Peyer's patch (tissue), 4 donors: ENCODE measurements around the gene CPA2.
"Not testable (repeated sequence)": the region's sequence is repeated elsewhere in the genome, so short reads cannot be mapped to it uniquely, and the experiment has no call there.

ENCODE experiments used
- POLR2A ChIP-seq, 2 donors: fragments of 450-650 bp; IDR thresholded peaks; one replicate each; pipeline ENCODE4 v1.5.1; 2017; ENCODE audit warnings: antibody characterized with exemption in 2 of 2, mild to moderate bottlenecking in 2 of 2, moderate library complexity in 2 of 2
- TF ChIP-seq, protein P1 (sequence below), 6 experiments: fragments of 450-650 bp in 4 of 6; fragments of 200-600 bp in 2 of 6; sonication (generic) in 1 of 6; IDR thresholded peaks; one replicate each; pipeline ENCODE4 v1.5.1; 2017 to 2019; ENCODE audit warnings: antibody characterized with exemption in 6 of 6, mild to moderate bottlenecking in 3 of 6, moderate library complexity in 1 of 6

DNA sequence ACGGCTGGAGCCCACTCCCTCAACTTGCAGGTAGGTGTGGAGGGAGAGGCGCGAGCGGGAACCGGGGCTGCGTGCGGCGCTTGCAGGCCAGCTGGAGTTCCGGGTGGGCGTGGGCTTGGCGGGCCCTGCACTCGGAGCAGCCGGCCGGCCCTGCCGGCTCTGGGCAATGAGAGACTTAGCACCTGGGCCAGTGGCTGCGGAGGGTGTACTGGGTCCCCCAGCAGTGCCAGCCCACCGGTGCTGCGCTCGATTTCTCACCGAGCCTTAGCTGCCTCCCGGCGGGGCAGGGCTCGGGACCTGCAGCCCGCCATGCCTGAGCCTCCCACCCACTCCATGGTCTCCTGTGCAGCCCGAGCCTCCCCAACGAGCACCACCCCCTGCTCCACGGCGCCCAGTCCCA is 36.7 kb upstream of the CPA2 start:
- TF ChIP-seq POLR2A (IDR thresholded peaks at IDR 0.05): not testable (repeated sequence)
- TF ChIP-seq, protein P1, sequence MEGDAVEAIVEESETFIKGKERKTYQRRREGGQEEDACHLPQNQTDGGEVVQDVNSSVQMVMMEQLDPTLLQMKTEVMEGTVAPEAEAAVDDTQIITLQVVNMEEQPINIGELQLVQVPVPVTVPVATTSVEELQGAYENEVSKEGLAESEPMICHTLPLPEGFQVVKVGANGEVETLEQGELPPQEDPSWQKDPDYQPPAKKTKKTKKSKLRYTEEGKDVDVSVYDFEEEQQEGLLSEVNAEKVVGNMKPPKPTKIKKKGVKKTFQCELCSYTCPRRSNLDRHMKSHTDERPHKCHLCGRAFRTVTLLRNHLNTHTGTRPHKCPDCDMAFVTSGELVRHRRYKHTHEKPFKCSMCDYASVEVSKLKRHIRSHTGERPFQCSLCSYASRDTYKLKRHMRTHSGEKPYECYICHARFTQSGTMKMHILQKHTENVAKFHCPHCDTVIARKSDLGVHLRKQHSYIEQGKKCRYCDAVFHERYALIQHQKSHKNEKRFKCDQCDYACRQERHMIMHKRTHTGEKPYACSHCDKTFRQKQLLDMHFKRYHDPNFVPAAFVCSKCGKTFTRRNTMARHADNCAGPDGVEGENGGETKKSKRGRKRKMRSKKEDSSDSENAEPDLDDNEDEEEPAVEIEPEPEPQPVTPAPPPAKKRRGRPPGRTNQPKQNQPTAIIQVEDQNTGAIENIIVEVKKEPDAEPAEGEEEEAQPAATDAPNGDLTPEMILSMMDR (IDR thresholded peaks at IDR 0.05): not testable (repeated sequence)
